Measurements from ENCODE around the gene ZMIZ1.

Gene ZMIZ1

DNA sequence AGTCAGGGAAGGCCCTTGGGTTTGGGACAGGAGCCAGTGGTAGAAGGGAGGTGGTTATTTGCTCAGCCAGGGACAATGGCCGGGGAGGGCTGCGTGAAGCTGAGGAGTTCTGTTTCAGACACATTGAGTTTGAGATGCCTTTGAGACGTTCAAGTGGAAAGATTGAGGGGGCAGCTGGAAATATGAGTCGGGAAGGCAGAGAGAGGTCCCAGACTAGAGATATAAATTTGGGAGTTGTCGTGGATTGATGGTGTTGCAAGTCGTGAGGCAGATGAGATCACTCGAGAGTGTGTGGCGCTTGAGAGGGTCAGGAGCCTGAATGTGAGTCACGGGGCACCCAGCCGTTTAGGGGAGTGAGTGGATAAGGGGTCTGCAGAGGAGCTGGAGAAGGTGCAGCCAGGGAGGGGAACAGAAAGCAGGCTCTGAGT lies 73.3 kb downstream of the ZMIZ1 start:
- TF ChIP-seq, protein P1, sequence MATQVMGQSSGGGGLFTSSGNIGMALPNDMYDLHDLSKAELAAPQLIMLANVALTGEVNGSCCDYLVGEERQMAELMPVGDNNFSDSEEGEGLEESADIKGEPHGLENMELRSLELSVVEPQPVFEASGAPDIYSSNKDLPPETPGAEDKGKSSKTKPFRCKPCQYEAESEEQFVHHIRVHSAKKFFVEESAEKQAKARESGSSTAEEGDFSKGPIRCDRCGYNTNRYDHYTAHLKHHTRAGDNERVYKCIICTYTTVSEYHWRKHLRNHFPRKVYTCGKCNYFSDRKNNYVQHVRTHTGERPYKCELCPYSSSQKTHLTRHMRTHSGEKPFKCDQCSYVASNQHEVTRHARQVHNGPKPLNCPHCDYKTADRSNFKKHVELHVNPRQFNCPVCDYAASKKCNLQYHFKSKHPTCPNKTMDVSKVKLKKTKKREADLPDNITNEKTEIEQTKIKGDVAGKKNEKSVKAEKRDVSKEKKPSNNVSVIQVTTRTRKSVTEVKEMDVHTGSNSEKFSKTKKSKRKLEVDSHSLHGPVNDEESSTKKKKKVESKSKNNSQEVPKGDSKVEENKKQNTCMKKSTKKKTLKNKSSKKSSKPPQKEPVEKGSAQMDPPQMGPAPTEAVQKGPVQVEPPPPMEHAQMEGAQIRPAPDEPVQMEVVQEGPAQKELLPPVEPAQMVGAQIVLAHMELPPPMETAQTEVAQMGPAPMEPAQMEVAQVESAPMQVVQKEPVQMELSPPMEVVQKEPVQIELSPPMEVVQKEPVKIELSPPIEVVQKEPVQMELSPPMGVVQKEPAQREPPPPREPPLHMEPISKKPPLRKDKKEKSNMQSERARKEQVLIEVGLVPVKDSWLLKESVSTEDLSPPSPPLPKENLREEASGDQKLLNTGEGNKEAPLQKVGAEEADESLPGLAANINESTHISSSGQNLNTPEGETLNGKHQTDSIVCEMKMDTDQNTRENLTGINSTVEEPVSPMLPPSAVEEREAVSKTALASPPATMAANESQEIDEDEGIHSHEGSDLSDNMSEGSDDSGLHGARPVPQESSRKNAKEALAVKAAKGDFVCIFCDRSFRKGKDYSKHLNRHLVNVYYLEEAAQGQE (IDR thresholded peaks at IDR 0.05; ENCODE audit: insufficient read depth in 1 of 2, low read depth in 2 of 2, low read length in 2 of 2): no peak
- TF ChIP-seq POLR2AphosphoS5 (IDR thresholded peaks at IDR 0.05; ENCODE audit: low read depth, low read length) (no peak), SIN3A (IDR thresholded peaks at IDR 0.05; ENCODE audit: borderline replicate concordance, insufficient read depth, low read length) (no peak), TAF1 (IDR thresholded peaks at IDR 0.05; ENCODE audit: borderline replicate concordance, insufficient read depth, low read length) (no peak), FOXP2 (optimal IDR thresholded peaks at IDR 0.05; ENCODE audit: borderline replicate concordance, extremely low read depth, extremely low read length, insufficient read depth) (no peak)

DNA sequence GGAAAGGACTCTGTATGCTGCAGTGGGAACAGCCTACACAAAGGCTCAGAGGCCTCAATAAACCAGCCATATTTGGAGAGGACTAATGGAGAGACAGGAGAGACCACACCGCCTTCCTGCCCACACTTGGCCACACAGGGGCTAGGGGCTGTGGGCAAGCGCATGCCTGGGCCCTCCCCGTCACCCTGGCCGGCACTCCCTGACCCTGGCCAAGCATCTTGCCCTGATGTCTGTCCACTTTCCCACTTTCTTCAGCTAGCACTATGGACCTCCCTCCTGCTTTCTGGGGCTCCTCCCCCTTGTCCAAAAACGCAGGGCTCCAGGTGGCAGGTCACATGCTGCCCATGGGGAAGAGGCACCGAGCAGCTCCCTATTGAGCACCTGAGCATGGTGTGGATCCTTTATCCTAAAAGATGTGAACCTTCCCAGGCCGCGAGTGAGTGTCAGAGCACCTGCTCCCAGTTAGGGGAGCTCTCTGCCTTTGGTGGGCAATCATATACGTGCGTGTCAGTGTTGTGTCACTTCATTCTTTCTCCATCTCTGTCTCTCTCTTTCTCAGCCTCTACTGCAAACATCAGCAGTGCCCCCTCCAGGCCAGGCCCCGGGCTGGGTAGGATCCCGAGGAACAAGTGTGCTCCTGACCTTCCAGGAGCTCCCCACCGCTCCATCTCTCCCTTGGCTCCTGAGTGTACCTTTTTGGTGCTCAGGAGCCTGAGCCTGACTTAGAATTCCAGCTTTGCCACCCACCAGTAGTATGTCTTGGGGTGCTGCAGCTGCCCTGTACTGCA lies 74.0 kb downstream of the ZMIZ1 start:
- TF ChIP-seq TAF1 (IDR thresholded peaks at IDR 0.05; ENCODE audit: borderline replicate concordance, insufficient read depth, low read length) (no peak), SIN3A (IDR thresholded peaks at IDR 0.05; ENCODE audit: borderline replicate concordance, insufficient read depth, low read length) (no peak), POLR2AphosphoS5 (IDR thresholded peaks at IDR 0.05; ENCODE audit: low read depth, low read length) (no peak), FOXP2 (optimal IDR thresholded peaks at IDR 0.05; ENCODE audit: borderline replicate concordance, extremely low read depth, extremely low read length, insufficient read depth) (no peak)
- TF ChIP-seq, protein P1 (IDR thresholded peaks at IDR 0.05; ENCODE audit: insufficient read depth in 1 of 2, low read depth in 2 of 2, low read length in 2 of 2): no peak

DNA sequence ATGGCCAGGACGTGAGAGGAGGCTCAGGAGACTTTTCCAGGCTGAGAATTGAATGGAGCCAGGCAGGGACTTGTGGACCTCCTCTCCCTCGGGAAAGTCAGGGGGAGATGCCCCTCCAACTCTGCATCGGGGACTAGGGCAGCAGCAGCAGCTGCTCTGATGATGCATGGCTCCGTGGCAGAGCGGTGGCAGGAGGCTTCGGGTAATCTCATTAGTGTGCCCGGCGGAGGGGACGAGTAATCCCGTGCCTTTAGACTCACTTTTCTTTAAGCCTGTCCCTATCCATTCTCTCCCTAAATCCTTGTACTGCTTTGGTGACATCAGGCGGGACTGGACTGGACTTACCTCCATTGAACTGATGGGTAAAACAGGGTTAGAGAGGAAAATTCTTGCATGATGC lies 75.1 kb downstream of the ZMIZ1 start:
- TF ChIP-seq POLR2AphosphoS5 (IDR thresholded peaks at IDR 0.05; ENCODE audit: low read depth, low read length): no peak
- TF ChIP-seq, protein P1 (IDR thresholded peaks at IDR 0.05; ENCODE audit: insufficient read depth in 1 of 2, low read depth in 2 of 2, low read length in 2 of 2): no peak

DNA sequence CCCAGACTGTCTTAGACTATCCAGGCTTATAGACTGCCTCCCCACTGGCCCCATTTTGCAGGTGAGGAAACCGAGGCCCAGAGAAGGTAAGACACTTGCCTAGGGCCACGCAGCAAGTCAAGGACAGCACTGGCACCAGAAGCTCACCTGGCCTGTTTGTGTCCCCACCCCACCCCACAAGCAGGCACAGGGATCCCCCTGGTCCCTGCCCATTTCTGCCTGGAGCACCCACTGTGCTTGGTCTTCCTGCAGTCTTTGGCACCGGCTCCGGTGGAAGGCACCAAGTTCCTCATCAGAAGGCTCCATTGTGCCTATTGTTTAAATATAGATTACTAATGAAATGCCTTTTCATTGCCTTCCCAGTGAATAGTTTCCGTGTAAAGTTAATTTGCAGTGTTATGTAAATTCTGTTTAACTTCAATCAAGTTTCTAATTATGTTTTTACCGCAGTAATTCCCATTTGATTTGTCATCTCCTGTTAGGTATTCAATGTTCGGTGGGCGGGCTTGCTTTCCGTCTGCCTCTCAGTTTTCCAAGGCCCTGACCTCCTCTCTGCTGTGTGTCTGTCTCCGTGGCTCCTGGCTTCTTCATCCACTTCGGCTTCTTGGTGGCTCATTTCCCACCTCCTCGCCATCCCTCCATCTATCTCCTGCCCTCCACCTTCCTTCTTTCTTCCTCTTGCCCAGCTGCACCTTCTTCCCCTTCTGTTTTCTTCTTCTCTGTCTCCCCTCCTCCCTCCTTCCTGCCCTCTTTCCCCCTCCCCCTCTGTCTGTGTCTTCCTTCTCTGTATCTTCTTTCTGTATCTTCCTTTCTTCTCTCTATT lies 75.8 kb downstream of the ZMIZ1 start:
- TF ChIP-seq POLR2AphosphoS5 (IDR thresholded peaks at IDR 0.05; ENCODE audit: low read depth, low read length) (no peak), FOXP2 (optimal IDR thresholded peaks at IDR 0.05; ENCODE audit: borderline replicate concordance, extremely low read depth, extremely low read length, insufficient read depth) (no peak), SIN3A (IDR thresholded peaks at IDR 0.05; ENCODE audit: borderline replicate concordance, insufficient read depth, low read length) (no peak), TAF1 (IDR thresholded peaks at IDR 0.05; ENCODE audit: borderline replicate concordance, insufficient read depth, low read length) (no peak)
- TF ChIP-seq, protein P1 (IDR thresholded peaks at IDR 0.05; ENCODE audit: insufficient read depth in 1 of 2, low read depth in 2 of 2, low read length in 2 of 2): no peak
